Naive thymus-derived CD4-positive, alpha-beta T cell (primary cell): ENCODE measurements around the gene EIF3F. TPM values are rescaled to one million over a fixed set of nuclear protein-coding genes. Genes with fewer than 3 reads are reported as not detected.

ENCODE experiments used
- ATAC-seq: fragments of 150-1000 bp; cut with Tn5 transposase; 2 replicates; pipeline ENCODE4 v1.10.0; 2021; ENCODE audit warnings: mild to moderate bottlenecking, moderate library complexity
- CTCF ChIA-PET: fragments of 350-600 bp; sonication (Branson Sonifier 250); formaldehyde crosslinking; loops from one replicate; lab custom pipeline; 2021; ENCODE audit warnings: antibody characterized with exemption; lab: Charles Lee
- POLR2A ChIA-PET: fragments of 350-600 bp; sonication (Branson Sonifier 250); formaldehyde crosslinking; loops from one replicate; lab custom pipeline; 2021; ENCODE audit warnings: antibody characterized with exemption, inconsistent platforms; lab: Charles Lee
- DNase-seq, 9 donors: peaks; one replicate each; pipeline versions ENCODE4 v3.0.0 to v3.0.0-alpha.2; 2020 to 2022; ENCODE audit warnings: mixed read lengths in 1 of 9
- H3K27ac ChIP-seq: one replicate; pipeline ENCODE4 v1.7.0; 2013; ENCODE audit warnings: mild to moderate bottlenecking, low read depth, low read length, moderate library complexity
- H3K27me3 ChIP-seq, 2 donors: one replicate each; pipeline ENCODE4 v1.7.0; 2013; ENCODE audit warnings: low read length in 2 of 2, mild to moderate bottlenecking in 2 of 2, moderate library complexity in 2 of 2; ENCODE audit not compliant: control insufficient read depth in 2 of 2, insufficient read depth in 2 of 2
- H3K36me3 ChIP-seq, 3 experiments: 1 replicate in 2 of 3; 2 replicates in 1 of 3; pipeline ENCODE4 v1.7.0; 2013; ENCODE audit warnings: low read length in 3 of 3, mild to moderate bottlenecking in 3 of 3, moderate library complexity in 1 of 3; ENCODE audit not compliant: insufficient read depth in 3 of 3, control insufficient read depth in 2 of 3
- H3K4me1 ChIP-seq, 2 donors: one replicate each; pipeline ENCODE4 v1.7.0; 2013; ENCODE audit warnings: low read length in 2 of 2, mild to moderate bottlenecking in 2 of 2, moderate library complexity in 1 of 2; ENCODE audit not compliant: control insufficient read depth in 2 of 2, insufficient read depth in 2 of 2
- H3K4me3 ChIP-seq: 2 replicates; pipeline ENCODE4 v1.7.0; 2013; ENCODE audit warnings: mild to moderate bottlenecking, low read length
- H3K9me3 ChIP-seq, 3 experiments: 1 replicate in 2 of 3; 2 replicates in 1 of 3; pipeline ENCODE4 v1.7.0; 2013; ENCODE audit warnings: low read length in 3 of 3; ENCODE audit not compliant: control insufficient read depth in 2 of 3
- H3K27ac Mint-ChIP-seq, 9 donors: one replicate each; pipeline ENCODE4 v1.8.0; 2020 to 2022; ENCODE audit warnings: mixed read lengths in 9 of 9, mild to moderate bottlenecking in 8 of 9, moderate library complexity in 5 of 9, inconsistent platforms in 2 of 9
- H3K27me3 Mint-ChIP-seq, 5 donors: one replicate each; pipeline ENCODE4 v1.8.0; 2021 to 2022; ENCODE audit warnings: mixed read lengths in 5 of 5, mild to moderate bottlenecking in 1 of 5
- H3K36me3 Mint-ChIP-seq, 5 donors: one replicate each; pipeline ENCODE4 v1.8.0; 2020 to 2022; ENCODE audit warnings: mixed read lengths in 5 of 5, mild to moderate bottlenecking in 3 of 5, inconsistent platforms in 1 of 5
- H3K4me1 Mint-ChIP-seq, 7 donors: one replicate each; pipeline ENCODE4 v1.8.0; 2020 to 2022; ENCODE audit warnings: mixed read lengths in 7 of 7, mild to moderate bottlenecking in 3 of 7, inconsistent platforms in 1 of 7
- H3K4me3 Mint-ChIP-seq, 10 donors: one replicate each; pipeline ENCODE4 v1.8.0; 2020 to 2022; ENCODE audit warnings: mild to moderate bottlenecking in 10 of 10, mixed read lengths in 10 of 10, moderate library complexity in 6 of 10, inconsistent platforms in 2 of 10
- H3K9me3 Mint-ChIP-seq, 11 donors: one replicate each; pipeline ENCODE4 v1.8.0; 2020 to 2022; ENCODE audit warnings: mixed read lengths in 11 of 11, mild to moderate bottlenecking in 4 of 11, inconsistent platforms in 1 of 11, moderate library complexity in 1 of 11
- intact Hi-C, 2 donors: fragments of 100-400 bp; cut with micrococcal nuclease; formaldehyde crosslinking; loops; one replicate each; pipeline ENCODE4 v1.15.1; 2023
- polyA plus RNA-seq, 2 donors: library from polyadenylated mRNA; unstranded; fragments of 300-500 nt; fragmentation: Illumina TruSeq; gene quantifications; one replicate each; pipeline ENCODE4 v1.2.3, GENCODE V29; 2021
- total RNA-seq, 6 experiments: library from RNA in 5 of 6; stranded (reverse) in 5 of 6; gene quantifications; 1 replicate in 5 of 6; 2 replicates in 1 of 6; pipeline ENCODE4 v1.2.3 and lab custom pipeline; 2021 to 2026

Gene EIF3F
- total and polyA plus RNA-seq, 7 experiments from 2014 or later, result 222 to 555 (median 358) TPM

DNA sequence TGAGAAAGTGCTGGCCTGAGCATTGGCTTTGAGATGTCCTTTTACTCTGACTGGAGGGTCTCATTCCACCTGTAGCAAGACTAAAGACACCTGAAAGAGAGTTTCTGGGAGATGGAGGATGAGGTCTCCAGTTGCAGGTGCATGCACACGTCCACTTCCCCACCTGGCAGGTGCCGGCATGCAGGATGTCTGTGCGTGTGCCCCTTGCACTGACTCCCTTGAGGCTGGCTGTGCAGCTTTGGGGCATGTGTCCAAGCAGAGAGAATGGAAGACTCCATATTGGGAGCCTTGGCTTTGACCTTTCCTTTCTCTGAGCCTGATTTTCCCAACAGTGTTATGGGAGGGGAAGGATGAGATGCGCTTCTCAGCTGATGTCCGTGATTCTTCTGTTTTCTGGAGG, 49.8 kb downstream of the EIF3F start:
- POLR2A ChIA-PET, result no interaction called here
- H3K27ac ChIP-seq, result no peak overlapping the region
- no peak overlapping the region for H3K27ac Mint-ChIP-seq
- no peak overlapping the region for H3K4me3 ChIP-seq
- H3K27me3 Mint-ChIP-seq, result peaks cover 9 to 27% (median 22%) of the 10 kb centered on the region in 5 donors
- peaks cover 0 to 5% of the 10 kb centered on the region in 2 donors for H3K27me3 ChIP-seq
- no peak overlapping the region for H3K4me3 Mint-ChIP-seq
- no peak for ATAC-seq
- H3K9me3 ChIP-seq, result no peaks in the 10 kb centered on the region
- peaks cover 0 to 8% (median 5%) of the 10 kb centered on the region in 7 donors for H3K4me1 Mint-ChIP-seq
- H3K4me1 ChIP-seq, result no peaks in the 10 kb centered on the region
- peaks cover 0 to 4% (median 0%) of the 10 kb centered on the region in 5 donors for H3K36me3 Mint-ChIP-seq
- CTCF ChIA-PET, result interaction anchor here (1.2 kb wide), 1 partner anchor 30 kb away, joined by 3 read pairs; no protein-coding TSS in a partner anchor
- no peaks in the 10 kb centered on the region for H3K36me3 ChIP-seq
- H3K9me3 Mint-ChIP-seq, result peaks cover 0 to 1% (median 0%) of the 10 kb centered on the region in 11 donors
- intact Hi-C loops, result no loop called here
- no peak for DNase-seq

GRCh38 chr11:8038393-8038792, 51.3 kb downstream of the EIF3F start:
- H3K4me3 Mint-ChIP-seq, result no peak overlapping the region
- Histone ChIP-seq H3K4me3 (no peak overlapping the region), H3K4me1 (no peaks in the 10 kb centered on the region), H3K9me3 (no peaks in the 10 kb centered on the region), H3K27me3 (no peaks in the 10 kb centered on the region), H3K36me3 (no peaks in the 10 kb centered on the region), H3K27ac (no peak overlapping the region)
- intact Hi-C loops, result no loop called here
- peaks cover 0 to 4% (median 0%) of the 10 kb centered on the region in 5 donors for H3K36me3 Mint-ChIP-seq
- ChIA-PET POLR2A (no interaction called here), CTCF (no interaction called here)
- H3K27me3 Mint-ChIP-seq, result peaks cover 6 to 26% (median 12%) of the 10 kb centered on the region in 5 donors
- ATAC-seq (no peak), DNase-seq (no peak)
- H3K27ac Mint-ChIP-seq, result no peak overlapping the region
- peaks cover 0 to 1% (median 0%) of the 10 kb centered on the region in 11 donors for H3K9me3 Mint-ChIP-seq
- peaks cover 0 to 3% (median under 1%) of the 10 kb centered on the region in 7 donors for H3K4me1 Mint-ChIP-seq

DNA sequence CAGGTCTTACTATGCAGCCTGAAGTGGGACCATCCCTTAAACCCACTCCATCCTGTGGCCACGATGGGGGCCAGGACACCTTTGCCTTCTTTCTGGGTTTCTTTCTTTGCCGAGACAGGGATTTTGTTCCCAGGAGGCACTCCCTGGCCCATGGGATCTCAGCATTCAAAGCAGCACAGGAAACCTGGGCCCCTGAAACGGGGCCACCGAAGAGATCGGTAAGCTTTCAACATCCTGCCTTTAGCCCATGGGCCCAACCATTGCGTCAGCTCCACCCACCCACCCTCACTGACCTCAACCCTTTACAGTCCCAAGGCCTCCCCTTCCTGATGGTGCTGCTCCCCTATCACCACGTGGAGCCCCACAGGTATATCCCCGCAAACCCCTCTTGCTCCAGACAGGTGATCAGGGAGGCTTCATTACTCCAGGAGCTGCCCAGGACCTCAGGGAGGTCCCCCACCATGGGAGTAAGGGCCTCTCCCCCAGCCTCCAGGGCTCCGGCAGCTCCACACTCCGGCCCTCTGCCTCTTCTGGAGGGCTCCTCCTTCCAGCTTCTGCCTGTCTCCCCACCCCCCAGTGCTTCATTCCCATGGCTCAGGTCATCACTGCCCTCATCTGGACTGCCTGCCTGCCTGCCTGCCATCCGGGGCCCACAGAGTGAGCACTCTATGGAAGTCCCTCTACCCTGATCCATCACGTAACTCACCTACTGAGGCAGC, 51.8 kb downstream of the EIF3F start:
- DNase-seq (no peak), ATAC-seq (peak; percentile 21)
- no peaks in the 10 kb centered on the region for H3K4me1 ChIP-seq
- no peaks in the 10 kb centered on the region for H3K36me3 ChIP-seq
- no peaks in the 10 kb centered on the region for H3K27me3 ChIP-seq
- Mint-ChIP-seq H3K4me1 (no peaks in the 10 kb centered on the region), H3K27ac (no peak overlapping the region), H3K9me3 (peaks cover 0 to 1% (median 0%) of the 10 kb centered on the region in 11 donors), H3K4me3 (no peak overlapping the region), H3K36me3 (peaks cover 0 to 4% (median 0%) of the 10 kb centered on the region in 5 donors), H3K27me3 (peaks cover 4 to 28% (median 12%) of the 10 kb centered on the region in 5 donors)
- ChIA-PET POLR2A (no interaction called here), CTCF (no interaction called here)
- H3K4me3 ChIP-seq, result no peak overlapping the region
- no peak overlapping the region for H3K27ac ChIP-seq
- H3K9me3 ChIP-seq, result no peaks in the 10 kb centered on the region
- intact Hi-C loops, result no loop called here

- no peak for DNase-seq
These were observed 52.6 kb downstream of the EIF3F start for GRCh38 chr11:8039530-8040260.

DNA sequence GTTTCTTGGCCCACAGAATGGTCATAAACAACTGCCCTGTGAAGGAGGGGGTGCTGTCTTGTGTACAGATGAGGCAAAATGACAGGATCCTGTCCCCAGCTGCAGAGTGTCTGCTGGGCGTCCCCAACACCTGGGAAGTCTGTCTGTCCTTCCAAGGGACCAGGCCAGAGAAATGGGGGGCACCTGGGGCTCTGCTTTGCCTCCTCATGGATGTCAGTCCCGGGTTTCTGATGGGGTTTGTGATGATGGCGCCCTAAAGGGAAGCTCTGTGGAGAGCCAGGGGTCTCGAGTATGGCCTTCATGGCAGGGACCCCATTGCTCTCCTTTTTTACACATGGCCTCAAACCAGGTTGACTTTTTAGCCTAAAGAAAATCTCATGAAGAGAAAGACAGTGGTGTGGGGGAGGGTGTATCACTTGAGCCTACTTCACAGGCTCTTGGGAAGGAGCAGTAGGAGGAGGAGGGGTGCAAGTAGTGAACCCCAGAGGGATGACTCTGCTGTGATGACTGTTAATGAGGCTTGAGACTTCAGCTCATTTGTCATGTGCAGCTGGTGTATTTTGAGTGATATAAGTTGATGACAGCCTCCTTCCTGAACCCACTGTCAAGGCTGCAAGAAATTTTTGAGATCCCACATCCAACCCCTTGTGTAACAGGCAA, 53.3 kb downstream of the EIF3F start:
- Histone ChIP-seq H3K27me3 (no peaks in the 10 kb centered on the region), H3K36me3 (no peaks in the 10 kb centered on the region), H3K9me3 (no peaks in the 10 kb centered on the region), H3K4me1 (no peaks in the 10 kb centered on the region), H3K27ac (no peak overlapping the region), H3K4me3 (no peak overlapping the region)
- no peak for DNase-seq
- ChIA-PET POLR2A (no interaction called here), CTCF (no interaction called here)
- Mint-ChIP-seq H3K9me3 (peaks cover 0 to 1% (median 0%) of the 10 kb centered on the region in 11 donors), H3K4me3 (no peak overlapping the region), H3K27ac (no peak overlapping the region), H3K4me1 (no peaks in the 10 kb centered on the region), H3K27me3 (peaks cover 8 to 28% (median 18%) of the 10 kb centered on the region in 5 donors), H3K36me3 (peaks cover 0 to 4% (median 0%) of the 10 kb centered on the region in 5 donors)
- intact Hi-C loops, result no loop called here
- ATAC-seq, result no peak

More at GRCh38 chr11:8039530-8040260, 52.6 kb downstream of the EIF3F start:
- H3K9me3 ChIP-seq, result no peaks in the 10 kb centered on the region
- no peaks in the 10 kb centered on the region for H3K4me1 ChIP-seq
- H3K27ac Mint-ChIP-seq, result no peak overlapping the region
- H3K36me3 ChIP-seq, result no peaks in the 10 kb centered on the region
- H3K4me3 ChIP-seq, result no peak overlapping the region
- H3K4me1 Mint-ChIP-seq, result no peaks in the 10 kb centered on the region
- intact Hi-C loops, result no loop called here
- ChIA-PET POLR2A (no interaction called here), CTCF (interaction anchor here (0.6 kb wide), 1 partner anchor 330 kb away, joined by 3 read pairs; no protein-coding TSS in a partner anchor)
- no peak overlapping the region for H3K27ac ChIP-seq
- H3K9me3 Mint-ChIP-seq, result peaks cover 0 to 1% (median 0%) of the 10 kb centered on the region in 11 donors
- H3K27me3 ChIP-seq, result no peaks in the 10 kb centered on the region
- ATAC-seq, result no peak
- H3K4me3 Mint-ChIP-seq, result no peak overlapping the region
- peaks cover 0 to 4% (median 0%) of the 10 kb centered on the region in 5 donors for H3K36me3 Mint-ChIP-seq
- peaks cover 4 to 29% (median 12%) of the 10 kb centered on the region in 5 donors for H3K27me3 Mint-ChIP-seq

DNA sequence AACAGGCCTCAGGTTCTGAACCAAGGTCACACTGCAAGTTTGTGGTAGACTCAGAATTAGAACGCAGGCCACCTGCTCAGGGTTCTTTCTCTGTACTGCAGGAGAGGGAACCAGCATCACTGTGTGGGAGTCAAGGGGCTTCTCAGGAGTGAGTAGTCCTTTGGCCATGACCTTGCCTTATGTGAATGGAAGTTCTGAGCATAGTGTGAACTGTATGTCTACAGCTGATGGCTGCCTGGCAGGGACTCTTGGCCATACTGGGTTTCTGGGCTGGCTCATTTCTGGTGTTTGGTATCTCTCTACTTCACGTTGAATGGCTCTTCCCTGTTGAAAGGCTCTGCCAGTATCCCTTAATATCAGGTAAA, 53.8 kb downstream of the EIF3F start:
- Histone ChIP-seq H3K27me3 (no peaks in the 10 kb centered on the region), H3K4me3 (no peak overlapping the region), H3K36me3 (no peaks in the 10 kb centered on the region), H3K9me3 (no peaks in the 10 kb centered on the region), H3K27ac (no peak overlapping the region), H3K4me1 (no peaks in the 10 kb centered on the region)
- H3K4me1 Mint-ChIP-seq, result no peaks in the 10 kb centered on the region
- H3K27me3 Mint-ChIP-seq, result peaks cover 11 to 30% (median 18%) of the 10 kb centered on the region in 5 donors
- POLR2A ChIA-PET, result no interaction called here
- peaks cover 0 to 4% (median 0%) of the 10 kb centered on the region in 5 donors for H3K36me3 Mint-ChIP-seq
- peaks cover 0 to 1% (median 0%) of the 10 kb centered on the region in 11 donors for H3K9me3 Mint-ChIP-seq
- no peak overlapping the region for H3K4me3 Mint-ChIP-seq
- DNase-seq (no peak), ATAC-seq (no peak)
- intact Hi-C loops, result no loop called here
- H3K27ac Mint-ChIP-seq, result no peak overlapping the region
- CTCF ChIA-PET, result no interaction called here
